CD4-positive, alpha-beta T cell treated with Interleukin-1 beta for 1 hour (primary cell): Measurements from ENCODE around the gene FAM174C.

ENCODE experiments used
- DNase-seq, 2 donors: peaks; one replicate each; pipeline ENCODE4 v3.0.0-alpha.2; 2020 to 2022

FAM174C gene

GRCh38 chr19:1262623-1263123 is 12.7 kb upstream of the FAM174C start:
- no peak for DNase-seq

- DNase-seq, result no peak
Measured at GRCh38 chr19:1263188-1263587, 12.1 kb upstream of the FAM174C start.

GRCh38 chr19:1264801-1265614 is 10.3 kb upstream of the FAM174C start:
- DNase-seq, result peak in 1 of 2 donors; percentile 67

GRCh38 chr19:1265615-1266128 is 9.7 kb upstream of the FAM174C start:
- DNase-seq, result peak in 1 of 2 donors; percentile 63

- DNase-seq, result peak; percentile 90 to 93
Measured at GRCh38 chr19:1266129-1266915, 9.0 kb upstream of the FAM174C start.

GRCh38 chr19:1266916-1267476 is 8.3 kb upstream of the FAM174C start:
- peak; percentile 71 for DNase-seq

- DNase-seq, result peak in 1 of 2 donors; percentile 41
Measured at GRCh38 chr19:1267477-1268225, 7.7 kb upstream of the FAM174C start.

- no peak for DNase-seq
Measured at GRCh38 chr19:1268226-1269064, 6.9 kb upstream of the FAM174C start.

- peak; percentile 99 to 100 for DNase-seq
Measured at GRCh38 chr19:1269065-1269477, 6.3 kb upstream of the FAM174C start, which contains the start of gene CIRBP. CIRBP (plus strand) TSS chr19:1269332; CDS start chr19:1270934, 1,602 bp downstream.

- peak; percentile 86 to 88 for DNase-seq
Measured at GRCh38 chr19:1269478-1270212, 5.7 kb upstream of the FAM174C start.

- no peak for DNase-seq
Measured at GRCh38 chr19:1270213-1270853, 5.0 kb upstream of the FAM174C start.

GRCh38 chr19:1270854-1271527 is 4.3 kb upstream of the FAM174C start:
- DNase-seq, result no peak

GRCh38 chr19:1271528-1272422 is 3.6 kb upstream of the FAM174C start:
- DNase-seq, result no peak

- DNase-seq, result no peak
Measured at GRCh38 chr19:1272423-1273262, 2.7 kb upstream of the FAM174C start.

- no peak for DNase-seq
Measured at GRCh38 chr19:1273263-1274041, 1.9 kb upstream of the FAM174C start.

GRCh38 chr19:1274081-1274851 is 1.1 kb upstream of the FAM174C start:
- DNase-seq, result no peak
